ENCODE data around the gene CDK6. TPM values are rescaled to one million over a fixed set of nuclear protein-coding genes. Genes with fewer than 3 reads are reported as not detected.

Gene CDK6
- total and polyA plus RNA-seq, 2 experiments from 2014 or later = 17.8 to 61.5 TPM

GRCh38 chr7:92698237-92698841, 138.0 kb downstream of the CDK6 start:
- H3F3A ChIP-seq (ENCODE audit: insufficient read depth) = peaks cover 57% of the 10 kb centered on the region
- H3K9ac ChIP-seq = peak overlapping the region; percentile 54
- peak overlapping the region; percentile 66 for H3K4me2 ChIP-seq (ENCODE audit: unreplicated experiment)
- no peak overlapping the region for H2AFZ ChIP-seq
- no peaks in the 10 kb centered on the region for H3K9me3 ChIP-seq (ENCODE audit: low read depth)
- H3K79me2 ChIP-seq (ENCODE audit: insufficient read depth) = peaks cover 84% of the 10 kb centered on the region
- peak overlapping the region; percentile 48 for H3K4me3 ChIP-seq
- WGBS, 2 experiments (ENCODE audit: low coverage in 1 of 2, low lambda C conversion rate in 2 of 2, missing lambda C conversion rate in 2 of 2) = 26 to 41% methylated on average over 12 of the region's 12 CpGs
- H3K4me1 ChIP-seq (ENCODE audit: insufficient read depth) = peaks cover 52% of the 10 kb centered on the region
- H3K9me2 ChIP-seq (ENCODE audit: insufficient read depth) = no peaks in the 10 kb centered on the region
- H3K27ac ChIP-seq = peak overlapping the region; percentile 73
- in situ Hi-C loops (cut with MboI) = loop anchor here (10.0 kb wide), 1 partner anchor 136 kb away; the partner anchor contains the start of gene CDK6
- peak; percentile 81 for DNase-seq
- no peaks in the 10 kb centered on the region for H4K20me1 ChIP-seq (ENCODE audit: insufficient read depth)
- no peaks in the 10 kb centered on the region for H3K36me3 ChIP-seq (ENCODE audit: low read depth)
- H3K27me3 ChIP-seq (replicated peaks; ENCODE audit: insufficient read depth) = no peaks in the 10 kb centered on the region
- no peak for TF ChIP-seq EZH2 (IDR thresholded peaks at IDR 0.05; ENCODE audit: insufficient read depth, poor library complexity, severe bottlenecking)
- TF ChIP-seq EZH2phosphoT487 (IDR thresholded peaks at IDR 0.05; ENCODE audit: insufficient read depth, low read depth) = no peak

GRCh38 chr7:92697414-92697813, 139.0 kb downstream of the CDK6 start:
- WGBS, 2 experiments (ENCODE audit: low coverage in 1 of 2, low lambda C conversion rate in 2 of 2, missing lambda C conversion rate in 2 of 2) = 70 to 75% methylated on average over 2 of the region's 2 CpGs

GRCh38 chr7:92697012-92697411, 139.4 kb downstream of the CDK6 start:
- Histone ChIP-seq H3K36me3 (ENCODE audit: low read depth) (no peaks in the 10 kb centered on the region), H3K27ac (peak overlapping the region; percentile 73), H2AFZ (no peak overlapping the region), H3K9ac (peak overlapping the region; percentile 74; the same call in 1 of the 2 replicates), H3K4me1 (ENCODE audit: insufficient read depth) (peaks cover 52% of the 10 kb centered on the region), H3K79me2 (ENCODE audit: insufficient read depth) (peaks cover 86% of the 10 kb centered on the region), H3K4me2 (ENCODE audit: unreplicated experiment) (peak overlapping the region; percentile 99), H3F3A (ENCODE audit: insufficient read depth) (peaks cover 57% of the 10 kb centered on the region), H3K9me2 (ENCODE audit: insufficient read depth) (no peaks in the 10 kb centered on the region), H3K9me3 (ENCODE audit: low read depth) (no peaks in the 10 kb centered on the region), H3K4me3 (no peak overlapping the region), H4K20me1 (ENCODE audit: insufficient read depth) (no peaks in the 10 kb centered on the region), H3K27me3 (replicated peaks; ENCODE audit: insufficient read depth) (no peaks in the 10 kb centered on the region)
- TF ChIP-seq EZH2phosphoT487 (IDR thresholded peaks at IDR 0.05; ENCODE audit: insufficient read depth, low read depth) = no peak
- no peak for DNase-seq
- WGBS, 2 experiments (ENCODE audit: low coverage in 1 of 2, low lambda C conversion rate in 2 of 2, missing lambda C conversion rate in 2 of 2) = 84 to 86% methylated on average over 6 of the region's 6 CpGs
- in situ Hi-C loops (cut with MboI) = loop anchor here (10.0 kb wide), 1 partner anchor 138 kb away; the partner anchor contains the start of gene CDK6

More at GRCh38 chr7:92697414-92697813, 139.0 kb downstream of the CDK6 start:
- no peak overlapping the region for H2AFZ ChIP-seq
- H3K4me2 ChIP-seq (ENCODE audit: unreplicated experiment) = peak overlapping the region; percentile 66
- H3K36me3 ChIP-seq (ENCODE audit: low read depth) = no peaks in the 10 kb centered on the region
- H3K9me2 ChIP-seq (ENCODE audit: insufficient read depth) = no peaks in the 10 kb centered on the region
- peak overlapping the region; percentile 73 for H3K27ac ChIP-seq
- peaks cover 84% of the 10 kb centered on the region for H3K79me2 ChIP-seq (ENCODE audit: insufficient read depth)
- H3K4me3 ChIP-seq = no peak overlapping the region
- DNase-seq = no peak
- H3K27me3 ChIP-seq (replicated peaks; ENCODE audit: insufficient read depth) = no peaks in the 10 kb centered on the region
- in situ Hi-C loops (cut with MboI) = loop anchor here (10.0 kb wide), 1 partner anchor 137 kb away; the partner anchor contains the start of gene CDK6
- peaks cover 52% of the 10 kb centered on the region for H3K4me1 ChIP-seq (ENCODE audit: insufficient read depth)
- TF ChIP-seq EZH2phosphoT487 (IDR thresholded peaks at IDR 0.05; ENCODE audit: insufficient read depth, low read depth) (no peak), EZH2 (IDR thresholded peaks at IDR 0.05; ENCODE audit: insufficient read depth, poor library complexity, severe bottlenecking) (no peak)
- no peaks in the 10 kb centered on the region for H3K9me3 ChIP-seq (ENCODE audit: low read depth)
- no peaks in the 10 kb centered on the region for H4K20me1 ChIP-seq (ENCODE audit: insufficient read depth)
- peaks cover 57% of the 10 kb centered on the region for H3F3A ChIP-seq (ENCODE audit: insufficient read depth)
- H3K9ac ChIP-seq = peak overlapping the region; percentile 54; the same call in 1 of the 2 replicates

GRCh38 chr7:92696584-92696983, 139.8 kb downstream of the CDK6 start:
- in situ Hi-C loops (cut with MboI) = loop anchor here (10.0 kb wide), 1 partner anchor 138 kb away; the partner anchor contains the start of gene CDK6
- no peak for DNase-seq
- TF ChIP-seq EZH2 (IDR thresholded peaks at IDR 0.05; ENCODE audit: insufficient read depth, poor library complexity, severe bottlenecking) (no peak), EZH2phosphoT487 (IDR thresholded peaks at IDR 0.05; ENCODE audit: insufficient read depth, low read depth) (no peak)
- peaks cover 87% of the 10 kb centered on the region for H3K79me2 ChIP-seq (ENCODE audit: insufficient read depth)
- H3K9me3 ChIP-seq (ENCODE audit: low read depth) = no peaks in the 10 kb centered on the region
- peak overlapping the region; percentile 74 for H3K9ac ChIP-seq
- H3K27me3 ChIP-seq (replicated peaks; ENCODE audit: insufficient read depth) = no peaks in the 10 kb centered on the region
- H4K20me1 ChIP-seq (ENCODE audit: insufficient read depth) = no peaks in the 10 kb centered on the region
- H3F3A ChIP-seq (ENCODE audit: insufficient read depth) = peaks cover 57% of the 10 kb centered on the region
- H3K4me1 ChIP-seq (ENCODE audit: insufficient read depth) = peaks cover 52% of the 10 kb centered on the region
- no peaks in the 10 kb centered on the region for H3K9me2 ChIP-seq (ENCODE audit: insufficient read depth)
- WGBS, 2 experiments (ENCODE audit: low coverage in 1 of 2, low lambda C conversion rate in 2 of 2, missing lambda C conversion rate in 2 of 2) = 73 to 79% methylated on average over 4 of the region's 4 CpGs
- no peaks in the 10 kb centered on the region for H3K36me3 ChIP-seq (ENCODE audit: low read depth)
- H2AFZ ChIP-seq = peak overlapping the region; percentile 38; the same call in 1 of the 2 replicates
- peak overlapping the region; percentile 77 for H3K4me3 ChIP-seq
- peak overlapping the region; percentile 73 for H3K27ac ChIP-seq
- peak overlapping the region; percentile 99 for H3K4me2 ChIP-seq (ENCODE audit: unreplicated experiment)

Measured in GM23248 (cell line).